Epithelial cell of proximal tubule (primary cell): ENCODE data around the gene PROCA1. TPM values are rescaled to one million over a fixed set of nuclear protein-coding genes. Genes with fewer than 3 reads are reported as not detected.

Source experiments
- DNase-seq: peaks from one replicate; pipeline ENCODE4 v3.0.0-alpha.2; 2011; ENCODE audit warnings: low read depth
- H3K4me3 ChIP-seq: 2 replicates; pipeline ENCODE4 v1.5.1; 2011; ENCODE audit warnings: low read depth, mild to moderate bottlenecking, low read length
- total RNA-seq: library from RNA; depleted of rRNA; stranded (reverse); fragments of >200 nt; gene quantifications from 2 replicates; pipeline ENCODE4 v1.2.3, GENCODE V29; 2015
- TF ChIP-seq, protein P1 (sequence below): conservative IDR thresholded peaks from 2 replicates; pipeline ENCODE4 v1.5.1; 2012; ENCODE audit warnings: low read depth, mild to moderate bottlenecking, low read length

Gene PROCA1
- total RNA-seq, 1 donor from 2014 or later: under 0.01 TPM

DNA sequence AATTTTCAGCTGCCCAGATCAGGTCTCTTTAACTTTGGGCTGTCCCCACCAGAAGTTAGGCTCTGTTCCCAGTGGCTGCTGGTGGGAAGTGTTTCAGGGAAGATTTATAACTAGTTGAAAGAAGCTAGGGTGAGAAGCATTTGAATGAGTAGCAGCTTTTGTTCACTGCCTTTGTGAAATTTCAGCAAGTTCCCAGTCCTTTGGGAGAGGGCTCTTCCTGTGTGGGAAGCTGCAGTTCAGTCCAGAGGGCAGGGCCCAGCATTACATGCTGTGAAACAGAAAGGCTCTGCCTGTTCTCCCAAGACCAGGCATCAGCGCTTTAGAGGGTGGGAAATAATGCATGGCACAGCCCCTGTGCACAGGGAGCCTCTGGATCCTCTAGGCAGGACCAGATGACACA, 17.8 kb downstream of the PROCA1 start:
- DNase-seq: no peak
- TF ChIP-seq, protein P1, sequence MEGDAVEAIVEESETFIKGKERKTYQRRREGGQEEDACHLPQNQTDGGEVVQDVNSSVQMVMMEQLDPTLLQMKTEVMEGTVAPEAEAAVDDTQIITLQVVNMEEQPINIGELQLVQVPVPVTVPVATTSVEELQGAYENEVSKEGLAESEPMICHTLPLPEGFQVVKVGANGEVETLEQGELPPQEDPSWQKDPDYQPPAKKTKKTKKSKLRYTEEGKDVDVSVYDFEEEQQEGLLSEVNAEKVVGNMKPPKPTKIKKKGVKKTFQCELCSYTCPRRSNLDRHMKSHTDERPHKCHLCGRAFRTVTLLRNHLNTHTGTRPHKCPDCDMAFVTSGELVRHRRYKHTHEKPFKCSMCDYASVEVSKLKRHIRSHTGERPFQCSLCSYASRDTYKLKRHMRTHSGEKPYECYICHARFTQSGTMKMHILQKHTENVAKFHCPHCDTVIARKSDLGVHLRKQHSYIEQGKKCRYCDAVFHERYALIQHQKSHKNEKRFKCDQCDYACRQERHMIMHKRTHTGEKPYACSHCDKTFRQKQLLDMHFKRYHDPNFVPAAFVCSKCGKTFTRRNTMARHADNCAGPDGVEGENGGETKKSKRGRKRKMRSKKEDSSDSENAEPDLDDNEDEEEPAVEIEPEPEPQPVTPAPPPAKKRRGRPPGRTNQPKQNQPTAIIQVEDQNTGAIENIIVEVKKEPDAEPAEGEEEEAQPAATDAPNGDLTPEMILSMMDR: no peak
- H3K4me3 ChIP-seq: no peak overlapping the region

DNA sequence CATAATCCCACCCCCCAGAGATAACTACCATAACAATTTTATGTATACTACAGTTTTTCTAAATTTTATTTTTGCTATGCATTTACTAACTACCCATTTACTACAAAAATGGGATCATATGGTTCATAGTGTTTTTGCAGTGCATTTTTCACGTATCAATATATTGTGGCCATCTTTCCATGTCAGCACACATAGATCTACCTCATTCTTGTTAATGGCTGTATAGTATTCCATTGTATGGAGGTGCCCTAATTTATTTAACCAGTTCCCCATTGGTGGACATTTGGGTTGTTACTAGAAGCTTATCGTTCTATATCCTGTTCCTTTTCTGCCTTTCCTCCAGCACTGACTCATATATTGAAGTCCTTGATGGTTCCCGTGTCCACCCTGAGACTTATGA, 22.7 kb downstream of the PROCA1 start:
- TF ChIP-seq, protein P1: no peak
- DNase-seq: no peak
- H3K4me3 ChIP-seq: no peak overlapping the region

DNA sequence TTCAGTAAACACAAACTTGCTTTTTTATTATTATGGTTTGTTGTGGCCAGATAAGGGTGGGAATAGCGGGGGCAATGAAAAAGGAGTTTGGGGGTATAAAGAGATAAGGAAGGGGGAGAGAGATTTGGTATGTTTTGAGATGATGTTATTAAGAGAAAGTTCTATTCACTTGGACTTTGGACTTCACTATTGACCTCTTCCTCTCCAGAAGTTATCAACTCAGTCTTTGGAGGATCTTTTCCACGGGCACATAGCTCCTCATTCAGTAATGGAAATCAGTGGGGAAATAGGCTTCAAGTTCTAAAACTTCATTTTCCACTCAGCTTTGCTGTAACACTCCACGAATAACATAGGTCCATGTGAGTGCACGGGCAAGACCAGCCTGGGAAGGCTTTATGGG, 23.2 kb downstream of the PROCA1 start:
- DNase-seq: no peak
- H3K4me3 ChIP-seq: no peak overlapping the region
- TF ChIP-seq, protein P1: no peak

DNA sequence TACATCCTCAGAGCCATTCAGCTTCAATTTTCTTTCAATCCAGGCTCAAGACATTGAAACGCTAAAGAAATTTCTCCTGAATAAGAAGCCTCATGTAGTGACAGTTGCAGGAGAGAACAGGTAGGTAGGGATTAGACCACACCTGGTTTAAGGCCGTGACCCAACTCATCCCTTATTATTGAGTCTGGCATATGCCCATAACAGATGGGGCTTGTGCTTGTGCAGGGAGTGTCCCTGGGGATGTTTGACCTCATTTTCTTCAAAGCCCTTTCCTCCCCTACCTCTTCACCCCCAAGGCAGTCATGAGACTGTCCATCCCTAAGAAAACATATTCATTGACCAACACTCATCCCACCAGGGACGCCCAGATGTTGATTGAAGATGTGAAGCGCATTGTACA, 25.4 kb downstream of the PROCA1 start:
- DNase-seq: no peak
- TF ChIP-seq, protein P1: no peak
- no peak overlapping the region for H3K4me3 ChIP-seq

DNA sequence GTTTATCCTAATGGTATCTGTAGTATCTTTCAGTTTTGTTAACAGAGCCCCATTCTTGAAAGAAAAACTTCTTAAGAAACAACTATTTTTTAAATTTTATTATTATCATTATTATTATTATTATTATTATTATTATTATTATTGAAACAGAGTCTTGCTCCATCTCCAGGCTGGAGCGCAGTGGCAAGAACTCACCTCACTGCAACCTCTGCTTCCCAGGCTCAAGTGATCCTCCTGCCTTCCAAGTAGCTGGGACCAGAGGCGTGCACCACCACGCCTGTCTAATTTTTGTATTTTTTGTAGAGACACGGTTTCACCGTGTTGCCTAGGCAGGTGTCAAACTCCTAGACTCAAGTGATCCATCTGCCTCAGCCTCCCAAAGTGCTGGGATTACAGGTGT, 26.3 kb downstream of the PROCA1 start:
- no peak overlapping the region for H3K4me3 ChIP-seq
- TF ChIP-seq, protein P1: no peak
- DNase-seq: no peak

DNA sequence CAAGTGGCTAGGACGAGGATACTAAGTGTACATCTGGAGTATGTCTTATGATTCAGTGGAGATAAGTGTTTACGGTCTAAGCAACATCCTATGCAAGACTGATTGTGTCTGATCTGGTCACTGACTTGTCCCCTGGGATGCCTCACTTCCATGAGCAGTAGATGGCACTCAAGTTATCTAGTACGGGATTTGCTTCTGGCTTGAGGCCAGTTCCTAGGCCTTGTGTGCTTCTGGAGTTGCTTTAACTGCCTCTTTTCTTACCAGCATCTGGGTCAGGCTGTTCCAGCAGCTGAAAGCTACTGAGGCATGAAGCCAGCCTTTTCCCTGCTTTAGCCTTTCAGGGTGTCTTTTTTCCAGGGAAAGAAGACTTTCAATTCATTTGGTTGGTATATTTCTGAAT, 26.7 kb downstream of the PROCA1 start:
- no peak overlapping the region for H3K4me3 ChIP-seq
- DNase-seq: peak; percentile 43
- TF ChIP-seq, protein P1: peak; percentile 49

DNA sequence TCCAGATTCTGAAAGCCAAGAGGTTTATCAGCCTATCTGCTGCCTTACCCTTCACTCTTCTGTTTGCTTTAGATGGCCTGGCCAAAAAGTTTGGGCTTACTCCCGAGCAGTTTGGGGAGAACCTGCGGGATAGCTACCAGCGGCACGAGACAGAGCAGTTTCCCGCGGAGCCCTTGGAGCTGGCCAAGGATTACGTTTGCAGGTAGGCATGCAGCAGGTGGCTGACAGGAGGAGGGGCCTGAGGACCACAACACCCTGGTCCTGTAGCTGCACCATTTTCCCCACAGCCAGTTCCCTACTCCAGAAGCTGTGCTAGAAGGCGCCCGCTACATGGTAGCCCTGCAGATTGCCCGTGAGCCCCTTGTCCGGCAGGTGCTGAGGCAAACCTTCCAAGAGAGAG, 29.0 kb downstream of the PROCA1 start:
- TF ChIP-seq, protein P1: no peak
- DNase-seq: no peak
- no peak overlapping the region for H3K4me3 ChIP-seq
